Osteocyte (in vitro differentiated cells): Measurements from ENCODE around the gene PATE1. TPM values are rescaled to one million over a fixed set of nuclear protein-coding genes. Genes with fewer than 3 reads are reported as not detected.

Experiments used
- DNase-seq: peaks from one replicate; pipeline ENCODE4 v3.0.0; 2021; ENCODE audit warnings: mixed read lengths; ENCODE audit not compliant: unreplicated experiment; ENCODE audit errors: extremely low spot score
- H3K27ac Mint-ChIP-seq: one replicate; pipeline ENCODE4 v1.8.0; 2021; ENCODE audit warnings: mild to moderate bottlenecking, mixed read lengths; ENCODE audit not compliant: unreplicated experiment
- H3K27me3 Mint-ChIP-seq: one replicate; pipeline ENCODE4 v1.8.0; 2021; ENCODE audit warnings: mixed read lengths; ENCODE audit not compliant: unreplicated experiment
- H3K36me3 Mint-ChIP-seq: one replicate; pipeline ENCODE4 v1.8.0; 2021; ENCODE audit warnings: mixed read lengths; ENCODE audit not compliant: unreplicated experiment
- H3K4me1 Mint-ChIP-seq: one replicate; pipeline ENCODE4 v1.8.0; 2021; ENCODE audit warnings: mixed read lengths; ENCODE audit not compliant: unreplicated experiment
- H3K4me3 Mint-ChIP-seq: one replicate; pipeline ENCODE4 v1.8.0; 2021; ENCODE audit warnings: mild to moderate bottlenecking, moderate library complexity, mixed read lengths; ENCODE audit not compliant: unreplicated experiment
- H3K9me3 Mint-ChIP-seq: one replicate; pipeline ENCODE4 v1.8.0; 2021; ENCODE audit warnings: mixed read lengths; ENCODE audit not compliant: unreplicated experiment
- total RNA-seq: library from RNA; stranded (reverse); gene quantifications from 2 replicates; pipeline ENCODE4 v1.2.1, GENCODE V29; 2021
- TF ChIP-seq, protein P1 (sequence below): fragments of 200-600 bp; sonication (generic); IDR thresholded peaks from 2 replicates; pipeline ENCODE4 v1.5.0; 2021; ENCODE audit warnings: antibody characterized with exemption, mild to moderate bottlenecking, moderate library complexity

Gene PATE1
- total RNA-seq, 1 donor from 2014 or later, result not detected

DNA sequence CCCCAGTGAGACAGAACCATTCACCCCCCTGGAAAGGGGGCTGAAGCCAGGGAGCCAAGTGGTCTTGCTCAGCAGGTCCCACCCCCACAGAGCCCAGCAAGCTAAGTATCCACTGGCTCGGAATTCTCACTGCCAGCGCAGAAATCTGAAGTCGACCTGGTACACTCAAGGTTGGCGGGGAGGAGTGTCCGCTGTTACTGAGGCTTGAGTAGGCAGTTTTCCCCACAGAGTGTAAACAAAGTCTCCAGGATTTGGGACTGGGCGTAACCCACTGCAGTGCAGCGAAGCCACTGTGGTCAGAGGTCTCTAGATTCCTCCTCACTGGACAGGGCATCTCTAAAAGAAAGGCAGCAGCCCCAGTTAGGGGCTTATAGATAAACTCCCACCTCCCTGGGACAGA lies 10.0 kb downstream of the PATE1 start:
- Mint-ChIP-seq H3K4me3 (no peak overlapping the region), H3K4me1 (no peaks in the 10 kb centered on the region), H3K9me3 (peaks cover 6% of the 10 kb centered on the region), H3K27me3 (peaks cover 21% of the 10 kb centered on the region), H3K27ac (no peak overlapping the region), H3K36me3 (no peaks in the 10 kb centered on the region)
- TF ChIP-seq, protein P1, sequence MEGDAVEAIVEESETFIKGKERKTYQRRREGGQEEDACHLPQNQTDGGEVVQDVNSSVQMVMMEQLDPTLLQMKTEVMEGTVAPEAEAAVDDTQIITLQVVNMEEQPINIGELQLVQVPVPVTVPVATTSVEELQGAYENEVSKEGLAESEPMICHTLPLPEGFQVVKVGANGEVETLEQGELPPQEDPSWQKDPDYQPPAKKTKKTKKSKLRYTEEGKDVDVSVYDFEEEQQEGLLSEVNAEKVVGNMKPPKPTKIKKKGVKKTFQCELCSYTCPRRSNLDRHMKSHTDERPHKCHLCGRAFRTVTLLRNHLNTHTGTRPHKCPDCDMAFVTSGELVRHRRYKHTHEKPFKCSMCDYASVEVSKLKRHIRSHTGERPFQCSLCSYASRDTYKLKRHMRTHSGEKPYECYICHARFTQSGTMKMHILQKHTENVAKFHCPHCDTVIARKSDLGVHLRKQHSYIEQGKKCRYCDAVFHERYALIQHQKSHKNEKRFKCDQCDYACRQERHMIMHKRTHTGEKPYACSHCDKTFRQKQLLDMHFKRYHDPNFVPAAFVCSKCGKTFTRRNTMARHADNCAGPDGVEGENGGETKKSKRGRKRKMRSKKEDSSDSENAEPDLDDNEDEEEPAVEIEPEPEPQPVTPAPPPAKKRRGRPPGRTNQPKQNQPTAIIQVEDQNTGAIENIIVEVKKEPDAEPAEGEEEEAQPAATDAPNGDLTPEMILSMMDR, result no peak
- DNase-seq, result no peak

DNA sequence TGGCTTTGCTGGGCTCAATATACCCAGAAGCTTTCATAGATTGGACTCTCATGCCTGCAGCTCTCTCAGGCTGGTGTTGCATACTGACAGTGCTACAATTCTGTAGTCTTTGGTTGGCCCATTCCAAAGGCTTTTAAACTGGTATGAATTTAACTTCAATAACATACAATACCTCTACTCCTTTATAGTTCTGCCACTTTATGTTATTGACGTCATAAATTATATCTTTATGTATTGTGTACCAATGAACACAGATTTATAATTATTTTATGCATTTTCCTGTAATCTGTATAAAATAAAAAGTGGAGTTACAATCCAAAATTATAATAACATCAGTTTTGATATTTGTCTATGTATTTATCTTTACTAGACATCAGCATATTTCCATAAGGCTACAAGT lies 16.4 kb downstream of the PATE1 start:
- Mint-ChIP-seq H3K9me3 (peaks cover 6% of the 10 kb centered on the region), H3K27me3 (peaks cover 23% of the 10 kb centered on the region), H3K36me3 (no peaks in the 10 kb centered on the region), H3K4me1 (no peaks in the 10 kb centered on the region), H3K4me3 (no peak overlapping the region), H3K27ac (no peak overlapping the region)
- no peak for DNase-seq
- TF ChIP-seq, protein P1, result no peak

DNA sequence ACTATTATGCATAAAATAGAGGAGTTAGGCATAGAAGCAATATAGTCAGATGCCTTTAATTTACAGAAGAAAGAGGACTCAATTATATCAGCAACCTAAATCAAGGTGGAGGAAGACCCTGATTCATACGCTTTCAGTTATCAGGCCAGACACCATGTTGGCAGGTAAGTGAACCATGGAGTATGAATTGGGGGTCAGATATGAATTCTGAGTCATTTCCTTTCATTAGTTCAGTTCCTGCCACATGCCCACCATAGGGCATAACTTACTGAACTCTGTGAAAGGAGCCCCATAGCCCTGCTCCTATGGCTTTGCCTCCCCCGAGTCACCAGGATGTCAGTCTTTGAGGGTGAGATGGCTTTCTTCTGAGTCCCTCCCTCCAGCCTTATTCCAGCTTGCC lies 17.4 kb downstream of the PATE1 start:
- Mint-ChIP-seq H3K9me3 (peaks cover 6% of the 10 kb centered on the region), H3K4me1 (no peaks in the 10 kb centered on the region), H3K27ac (no peak overlapping the region), H3K27me3 (peaks cover 23% of the 10 kb centered on the region), H3K4me3 (no peak overlapping the region), H3K36me3 (no peaks in the 10 kb centered on the region)
- TF ChIP-seq, protein P1, result no peak
- no peak for DNase-seq

DNA sequence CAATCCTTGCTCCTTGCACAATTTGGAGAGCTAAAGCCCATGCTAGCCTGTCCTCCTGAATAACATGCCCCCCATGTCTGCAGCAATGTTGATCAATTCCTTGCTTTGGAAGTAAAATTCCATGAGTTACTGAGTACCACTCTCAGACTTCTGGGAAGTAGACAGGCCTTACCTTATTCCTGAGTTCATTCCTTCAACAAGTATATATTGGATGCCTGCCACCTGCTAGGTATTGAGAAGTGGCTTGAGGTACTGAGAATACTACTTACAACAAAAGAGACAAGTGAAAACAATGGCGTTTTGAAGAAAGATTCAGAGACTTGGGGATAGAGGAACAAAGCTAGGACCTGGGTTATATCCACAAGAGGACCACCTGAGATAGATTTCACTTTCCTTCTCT lies 20.2 kb downstream of the PATE1 start:
- TF ChIP-seq, protein P1, result no peak
- Mint-ChIP-seq H3K4me1 (no peaks in the 10 kb centered on the region), H3K4me3 (no peak overlapping the region), H3K27me3 (peaks cover 20% of the 10 kb centered on the region), H3K27ac (no peak overlapping the region), H3K36me3 (no peaks in the 10 kb centered on the region), H3K9me3 (no peaks in the 10 kb centered on the region)
- no peak for DNase-seq

DNA sequence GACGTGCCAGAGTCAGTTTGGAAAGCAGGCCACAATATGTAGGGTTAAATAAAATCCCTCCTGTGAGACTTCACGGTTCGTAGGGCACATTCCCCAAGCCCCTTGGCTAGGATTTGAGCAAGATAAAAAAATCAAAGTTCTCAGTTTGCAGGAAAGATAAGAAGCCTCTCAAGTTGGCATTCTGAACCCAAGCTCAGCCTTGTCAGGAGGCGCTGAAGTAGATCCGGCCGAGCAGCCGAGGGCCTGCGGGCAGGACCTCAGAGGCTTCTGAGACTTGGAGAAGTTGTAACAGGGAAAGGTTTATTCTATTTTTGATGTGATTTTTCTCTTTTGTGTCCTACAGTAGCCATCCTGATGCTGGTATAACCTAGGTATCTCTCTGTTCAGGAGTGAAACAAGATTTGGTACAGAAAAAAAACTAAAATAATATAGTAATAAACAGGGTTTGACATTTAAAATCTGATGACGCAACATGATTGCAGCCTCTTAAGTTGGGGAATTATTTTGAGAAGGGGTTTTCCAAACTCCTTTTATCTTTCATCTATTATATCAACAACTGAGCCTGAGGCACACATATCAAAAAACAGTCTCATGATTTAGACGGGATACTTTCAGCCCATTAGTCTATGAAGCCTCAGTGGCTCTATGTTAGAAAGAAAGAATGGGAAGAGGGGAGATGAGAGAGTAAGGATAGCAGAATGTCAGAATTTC lies 22.4 kb downstream of the PATE1 start:
- no peak for DNase-seq
- Mint-ChIP-seq H3K36me3 (no peaks in the 10 kb centered on the region), H3K9me3 (no peaks in the 10 kb centered on the region), H3K27me3 (peaks cover 14% of the 10 kb centered on the region), H3K27ac (no peak overlapping the region), H3K4me3 (no peak overlapping the region), H3K4me1 (no peaks in the 10 kb centered on the region)
- TF ChIP-seq, protein P1, result no peak
